Smooth muscle cell (in vitro differentiated cells): ENCODE results near the gene UBE2E3. TPM values are rescaled to one million over a fixed set of nuclear protein-coding genes. Genes with fewer than 3 reads are reported as not detected.
A peak's percentile ranks its signal among the peaks of the same experiment; 100 is the strongest.

Experiments
- DNase-seq: peaks from one replicate; lab custom pipeline; 2025; ENCODE audit not compliant: unreplicated experiment; lab: John Stamatoyannopoulos, UW
- H2AFZ ChIP-seq: fragments of 200-600 bp; sonication (generic); 2 replicates; pipeline ENCODE4 v1.6.0; 2016; ENCODE audit warnings: antibody characterized with exemption, low read depth, mild to moderate bottlenecking
- H3F3A ChIP-seq: fragments of 200-600 bp; sonication (generic); 2 replicates; pipeline ENCODE4 v1.6.0; 2017; ENCODE audit warnings: antibody characterized with exemption, low read depth
- H3K27ac ChIP-seq: fragments of 200-600 bp; sonication (generic); 2 replicates; pipeline ENCODE4 v1.5.1; 2016; ENCODE audit warnings: low read depth, mild to moderate bottlenecking
- H3K27me3 ChIP-seq: fragments of 200-600 bp; sonication (generic); 2 replicates; pipeline ENCODE4 v1.6.1; 2016; ENCODE audit warnings: low read depth, mild to moderate bottlenecking
- H3K36me3 ChIP-seq: fragments of 200-600 bp; sonication (generic); 2 replicates; pipeline ENCODE4 v1.5.1; 2016; ENCODE audit warnings: low read depth
- H3K4me1 ChIP-seq: fragments of 200-600 bp; sonication (generic); 2 replicates; pipeline ENCODE4 v1.5.1; 2016; ENCODE audit warnings: low read depth
- H3K4me2 ChIP-seq: fragments of 200-600 bp; sonication (generic); 2 replicates; pipeline ENCODE4 v1.6.0; 2016; ENCODE audit warnings: mild to moderate bottlenecking
- H3K4me3 ChIP-seq: fragments of 200-600 bp; sonication (generic); 2 replicates; pipeline ENCODE4 v1.5.1; 2016; ENCODE audit warnings: mild to moderate bottlenecking
- H3K79me2 ChIP-seq: fragments of 200-600 bp; sonication (generic); 2 replicates; pipeline ENCODE4 v1.6.0; 2016; ENCODE audit warnings: low read depth, mild to moderate bottlenecking
- H3K9ac ChIP-seq: fragments of 200-600 bp; sonication (generic); 2 replicates; pipeline ENCODE4 v1.6.0; 2016; ENCODE audit warnings: low read depth
- H3K9me3 ChIP-seq: fragments of 200-600 bp; sonication (generic); replicated peaks from 2 replicates; pipeline ENCODE4 v1.5.1; 2016; ENCODE audit warnings: low read depth
- H4K20me1 ChIP-seq: fragments of 200-600 bp; sonication (generic); 2 replicates; pipeline ENCODE4 v1.6.0; 2016; ENCODE audit warnings: low read depth
- WGBS: methylation state at CpG from one replicate; pipeline ENCODE4 v1.1.7; 2016; ENCODE audit warnings: low lambda C conversion rate; 5-methylcytosine and 5-hydroxymethylcytosine counted together
- polyA plus RNA-seq: library from polyadenylated mRNA; unstranded; fragments of >200 nt; fragmentation: Nextera tagmentation; extraction: Ambion mirVana; gene quantifications from 2 replicates; pipeline ENCODE4 v1.2.1, GENCODE V29; 2016
- total RNA-seq: library from RNA; depleted of rRNA; stranded (reverse); fragments of >200 nt; gene quantifications from 2 replicates; pipeline ENCODE4 v1.2.3, GENCODE V29; 2014
- TF ChIP-seq, protein P1 (sequence below): fragments of 200-600 bp; sonication (generic); IDR thresholded peaks from 2 replicates; pipeline ENCODE4 v1.5.1; 2017; ENCODE audit warnings: borderline replicate concordance, mild to moderate bottlenecking, antibody characterized with exemption; ENCODE audit not compliant: insufficient read depth, poor library complexity, severe bottlenecking

UBE2E3 gene
- total and polyA plus RNA-seq, 2 experiments from 2014 or later, result 225 to 259 TPM

DNA sequence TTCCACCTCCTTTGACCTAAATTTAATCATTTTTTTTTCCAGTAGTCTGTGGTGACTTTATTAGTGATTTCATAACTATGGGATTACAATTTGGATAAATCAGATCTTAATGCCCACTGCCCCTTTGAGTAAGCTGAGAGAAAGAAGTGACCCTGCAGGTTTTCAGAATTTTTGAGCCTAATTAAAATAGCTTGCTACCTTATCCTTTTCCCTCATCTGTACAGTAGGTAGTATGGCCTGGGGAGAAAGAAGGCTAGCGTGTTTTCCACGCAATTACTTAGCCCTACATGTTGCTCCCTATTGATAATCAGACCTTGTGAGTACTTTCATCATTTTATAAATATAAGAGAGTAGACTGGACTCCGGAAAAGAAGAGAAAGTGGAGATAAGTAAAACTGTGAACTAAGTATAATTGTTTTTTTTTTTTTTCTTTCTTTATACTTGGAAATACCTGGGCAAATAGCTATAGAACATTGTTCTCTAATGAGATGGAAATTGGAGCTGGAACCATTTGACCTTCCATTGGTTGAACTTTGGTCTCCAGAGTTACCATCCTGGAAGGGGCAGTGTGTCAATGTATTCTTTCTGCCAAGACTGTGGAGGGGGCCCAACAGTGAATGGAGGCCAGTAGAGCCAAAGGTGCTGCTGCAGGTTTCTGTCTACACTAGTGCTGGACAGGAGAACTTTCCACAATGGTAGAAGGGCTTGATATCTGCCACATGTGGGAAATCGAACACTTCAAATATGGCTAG lies 26.9 kb downstream of the UBE2E3 start:
- Histone ChIP-seq H3K4me1 (no peaks in the 10 kb centered on the region), H3K9ac (no peak overlapping the region)

DNA sequence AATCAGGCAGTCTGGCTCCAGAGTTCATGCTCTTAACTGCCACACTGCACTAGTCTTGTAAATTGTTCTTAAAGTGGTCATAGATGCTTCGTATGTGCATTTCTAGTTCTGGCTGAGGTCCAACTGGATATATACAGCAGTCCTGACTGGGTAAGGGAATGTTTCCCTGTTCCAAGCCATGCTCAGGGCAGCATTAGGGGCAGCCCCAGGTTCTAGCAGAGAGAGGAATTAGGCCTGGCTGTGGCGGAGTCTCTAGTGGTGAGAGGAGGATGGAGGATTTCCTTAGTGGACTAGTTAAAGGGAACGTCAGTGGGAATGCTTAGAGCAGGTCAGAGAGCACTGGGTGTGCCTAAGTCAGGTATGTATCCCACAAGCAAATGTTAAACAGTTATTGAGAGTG lies 28.0 kb downstream of the UBE2E3 start:
- no peaks in the 10 kb centered on the region for H3K36me3 ChIP-seq
- no peak for DNase-seq
- H3K27ac ChIP-seq, result no peak overlapping the region
- H3K27me3 ChIP-seq, result no peaks in the 10 kb centered on the region
- TF ChIP-seq, protein P1, sequence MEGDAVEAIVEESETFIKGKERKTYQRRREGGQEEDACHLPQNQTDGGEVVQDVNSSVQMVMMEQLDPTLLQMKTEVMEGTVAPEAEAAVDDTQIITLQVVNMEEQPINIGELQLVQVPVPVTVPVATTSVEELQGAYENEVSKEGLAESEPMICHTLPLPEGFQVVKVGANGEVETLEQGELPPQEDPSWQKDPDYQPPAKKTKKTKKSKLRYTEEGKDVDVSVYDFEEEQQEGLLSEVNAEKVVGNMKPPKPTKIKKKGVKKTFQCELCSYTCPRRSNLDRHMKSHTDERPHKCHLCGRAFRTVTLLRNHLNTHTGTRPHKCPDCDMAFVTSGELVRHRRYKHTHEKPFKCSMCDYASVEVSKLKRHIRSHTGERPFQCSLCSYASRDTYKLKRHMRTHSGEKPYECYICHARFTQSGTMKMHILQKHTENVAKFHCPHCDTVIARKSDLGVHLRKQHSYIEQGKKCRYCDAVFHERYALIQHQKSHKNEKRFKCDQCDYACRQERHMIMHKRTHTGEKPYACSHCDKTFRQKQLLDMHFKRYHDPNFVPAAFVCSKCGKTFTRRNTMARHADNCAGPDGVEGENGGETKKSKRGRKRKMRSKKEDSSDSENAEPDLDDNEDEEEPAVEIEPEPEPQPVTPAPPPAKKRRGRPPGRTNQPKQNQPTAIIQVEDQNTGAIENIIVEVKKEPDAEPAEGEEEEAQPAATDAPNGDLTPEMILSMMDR, result no peak
- H3K4me1 ChIP-seq, result no peaks in the 10 kb centered on the region
- H3K79me2 ChIP-seq, result peaks cover 100% of the 10 kb centered on the region
- H3K4me2 ChIP-seq, result peak overlapping the region; percentile 27
- WGBS, result 40% methylated on average over 3 of the region's 3 CpGs
- no peak overlapping the region for H3K4me3 ChIP-seq
- H4K20me1 ChIP-seq, result peaks cover 100% of the 10 kb centered on the region
- H2AFZ ChIP-seq, result no peak overlapping the region
- H3K9ac ChIP-seq, result no peak overlapping the region
- H3K9me3 ChIP-seq, result no peaks in the 10 kb centered on the region
- no peaks in the 10 kb centered on the region for H3F3A ChIP-seq

More for the DNA sequence above, 26.9 kb downstream of the UBE2E3 start:
- WGBS, result 93% methylated on average over 4 of the region's 4 CpGs
- H3K4me2 ChIP-seq, result no peak overlapping the region
- no peaks in the 10 kb centered on the region for H3K36me3 ChIP-seq
- TF ChIP-seq, protein P1, result no peak
- peaks cover 100% of the 10 kb centered on the region for H4K20me1 ChIP-seq
- H3K79me2 ChIP-seq, result peaks cover 100% of the 10 kb centered on the region
- no peak overlapping the region for H2AFZ ChIP-seq
- no peak for DNase-seq
- H3K27ac ChIP-seq, result no peak overlapping the region
- no peaks in the 10 kb centered on the region for H3F3A ChIP-seq
- H3K27me3 ChIP-seq, result no peaks in the 10 kb centered on the region
- H3K9me3 ChIP-seq, result no peaks in the 10 kb centered on the region
- no peak overlapping the region for H3K4me3 ChIP-seq

DNA sequence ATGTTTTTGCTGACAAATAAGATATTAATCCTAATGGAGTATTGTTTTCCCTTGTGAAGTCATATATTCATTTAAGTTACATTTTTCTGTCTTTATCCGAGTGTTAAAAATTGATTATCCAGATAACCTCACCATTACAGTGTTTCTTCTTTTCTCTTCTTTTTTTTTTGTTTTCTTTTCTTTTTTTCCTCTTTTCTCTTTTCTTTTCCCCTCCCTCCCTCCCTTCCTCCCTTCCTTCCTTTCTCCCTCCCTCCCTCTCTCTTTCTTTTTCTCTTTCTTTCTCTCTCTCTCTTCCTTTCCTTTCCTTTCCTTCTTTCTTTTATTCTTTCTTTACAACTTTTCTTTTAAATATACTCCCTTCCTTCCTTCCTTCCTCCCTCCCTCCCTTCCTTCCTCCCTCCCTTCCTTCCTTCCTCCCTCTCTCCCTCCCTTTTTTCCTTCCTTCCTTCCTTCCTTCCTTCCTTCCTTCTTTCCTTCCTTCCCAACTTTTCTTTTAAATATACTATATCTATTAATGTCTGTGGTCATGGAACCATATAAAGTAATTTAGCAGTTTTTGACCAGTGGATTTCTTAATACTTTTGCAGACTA lies 40.9 kb downstream of the UBE2E3 start:
- Histone ChIP-seq H3K27me3 (no peaks in the 10 kb centered on the region), H3K9me3 (no peaks in the 10 kb centered on the region), H3K4me1 (peaks cover 25% of the 10 kb centered on the region), H3K36me3 (no peaks in the 10 kb centered on the region), H4K20me1 (peaks cover 97% of the 10 kb centered on the region), H3K79me2 (peaks cover 98% of the 10 kb centered on the region), H3F3A (no peaks in the 10 kb centered on the region), H3K9ac (no peak overlapping the region), H2AFZ (no peak overlapping the region), H3K4me2 (no peak overlapping the region), H3K27ac (no peak overlapping the region), H3K4me3 (no peak overlapping the region)
- no peak for DNase-seq
- TF ChIP-seq, protein P1, result no peak
- 91% methylated on average over 1 of the region's 1 CpG for WGBS

DNA sequence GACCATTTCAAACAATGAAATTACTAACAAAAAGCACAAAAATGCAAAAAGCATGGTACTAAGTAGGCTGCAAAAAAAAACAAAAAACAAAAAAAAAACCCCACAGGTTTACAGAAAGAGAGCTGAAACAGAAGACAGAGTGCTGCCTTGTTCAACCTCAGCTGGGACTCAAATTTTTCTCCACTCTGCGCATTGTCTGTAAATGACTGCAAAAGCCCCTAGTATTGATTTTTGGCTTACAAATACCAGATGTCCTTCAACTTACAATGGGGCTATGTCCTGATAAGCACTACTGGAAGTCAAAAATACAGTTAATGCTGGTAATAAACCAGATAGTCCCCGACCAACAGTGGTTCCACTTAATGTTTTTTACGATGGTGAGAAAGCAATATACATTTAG lies 42.2 kb downstream of the UBE2E3 start:
- WGBS, result 39% methylated on average over 3 of the region's 3 CpGs
- no peaks in the 10 kb centered on the region for H3K27me3 ChIP-seq
- DNase-seq, result no peak

More for the DNA sequence above, 42.2 kb downstream of the UBE2E3 start:
- peaks cover 26% of the 10 kb centered on the region for H3K4me1 ChIP-seq
- peaks cover 97% of the 10 kb centered on the region for H4K20me1 ChIP-seq
- no peak overlapping the region for H2AFZ ChIP-seq
- H3K4me3 ChIP-seq, result no peak overlapping the region
- no peak overlapping the region for H3K9ac ChIP-seq
- no peaks in the 10 kb centered on the region for H3K36me3 ChIP-seq
- no peaks in the 10 kb centered on the region for H3F3A ChIP-seq
- no peak overlapping the region for H3K27ac ChIP-seq
- peaks cover 98% of the 10 kb centered on the region for H3K79me2 ChIP-seq
- H3K9me3 ChIP-seq, result no peaks in the 10 kb centered on the region
- no peak overlapping the region for H3K4me2 ChIP-seq
- TF ChIP-seq, protein P1, result no peak
